ENCODE measurements around the gene ZFP36. TPM values are rescaled to one million over a fixed set of nuclear protein-coding genes. Genes with fewer than 3 reads are reported as not detected.
"Not testable (repeated sequence)": the region's sequence is repeated elsewhere in the genome, so short reads cannot be mapped to it uniquely, and the experiment has no call there.

Gene ZFP36
- total RNA-seq, 1 donor from 2014 or later: 0.41 TPM

GRCh38 chr19:39435499-39436349 lies 29.1 kb downstream of the ZFP36 start, which contains the start of gene RPS16:
RPS16 (minus strand) TSS chr19:39435949; CDS start chr19:39435895, 54 bp downstream.
- DNase-seq (ENCODE audit: low spot score in 2 of 2): peak; percentile 92 to 98
- no peak for FAIRE-seq

- FAIRE-seq (no peak), DNase-seq (ENCODE audit: low spot score in 2 of 2) (no peak)
Observed at GRCh38 chr19:39436350-39436716, 29.7 kb downstream of the ZFP36 start.

- DNase-seq (ENCODE audit: low spot score in 2 of 2): no peak
- FAIRE-seq: no peak
Observed at GRCh38 chr19:39438270-39438934, 31.8 kb downstream of the ZFP36 start.

- DNase-seq (ENCODE audit: low spot score in 2 of 2) (no peak), FAIRE-seq (no peak)
Observed at GRCh38 chr19:39444598-39445195, 38.0 kb downstream of the ZFP36 start.

DNA sequence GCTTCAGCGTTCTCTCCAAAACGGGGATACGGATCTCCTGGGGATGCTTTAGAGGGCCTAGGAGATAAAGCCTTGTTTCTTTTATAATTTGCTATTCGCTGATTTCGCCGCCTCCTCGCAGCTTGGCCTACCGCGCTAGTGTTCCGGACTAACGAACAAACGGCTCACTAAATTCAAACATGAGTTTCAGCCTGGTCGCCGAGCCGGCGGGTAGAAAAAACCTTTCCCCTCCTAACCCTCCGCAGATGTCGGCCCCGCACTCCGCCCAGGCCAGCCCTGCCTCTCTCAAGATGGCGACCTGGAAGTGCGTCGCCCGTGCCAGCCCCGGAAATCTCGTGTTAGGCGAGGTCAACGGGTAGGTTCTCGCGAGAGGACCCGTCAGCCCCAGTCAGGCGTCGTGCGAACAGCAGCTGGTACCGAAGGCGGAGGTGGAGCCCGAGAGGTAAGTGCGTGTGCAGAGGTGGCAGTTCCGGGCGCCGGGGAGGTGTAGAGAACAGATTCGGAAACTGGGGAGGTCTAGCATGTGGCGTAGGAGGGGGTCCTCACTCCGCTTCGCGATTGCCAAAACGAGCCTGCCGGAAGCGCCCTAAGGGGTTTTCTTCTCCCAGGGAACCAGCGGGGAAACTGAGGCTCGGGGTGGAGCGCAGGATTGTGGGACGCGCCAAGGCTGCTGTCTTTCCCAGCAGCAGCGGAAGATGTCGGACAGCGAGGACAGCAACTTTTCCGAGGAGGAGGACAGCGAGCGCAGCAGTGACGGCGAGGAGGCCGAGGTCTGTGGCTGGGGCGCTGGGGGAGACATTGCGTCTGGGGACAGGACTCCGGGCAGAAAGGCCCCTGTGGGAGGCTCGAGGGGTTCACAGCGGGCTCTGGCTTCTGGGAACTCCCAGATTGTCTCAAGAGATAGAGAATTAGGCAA lies 38.8 kb downstream of the ZFP36 start, which contains the start of gene SUPT5H:
Gene SUPT5H, plus strand, starts transcription at position 387 of the 916 bp plus-strand sequence. Its CDS starts 309 bp downstream, at position 696.
- FAIRE-seq (no peak), DNase-seq (ENCODE audit: low spot score in 2 of 2) (peak; percentile 81 to 98)

DNA sequence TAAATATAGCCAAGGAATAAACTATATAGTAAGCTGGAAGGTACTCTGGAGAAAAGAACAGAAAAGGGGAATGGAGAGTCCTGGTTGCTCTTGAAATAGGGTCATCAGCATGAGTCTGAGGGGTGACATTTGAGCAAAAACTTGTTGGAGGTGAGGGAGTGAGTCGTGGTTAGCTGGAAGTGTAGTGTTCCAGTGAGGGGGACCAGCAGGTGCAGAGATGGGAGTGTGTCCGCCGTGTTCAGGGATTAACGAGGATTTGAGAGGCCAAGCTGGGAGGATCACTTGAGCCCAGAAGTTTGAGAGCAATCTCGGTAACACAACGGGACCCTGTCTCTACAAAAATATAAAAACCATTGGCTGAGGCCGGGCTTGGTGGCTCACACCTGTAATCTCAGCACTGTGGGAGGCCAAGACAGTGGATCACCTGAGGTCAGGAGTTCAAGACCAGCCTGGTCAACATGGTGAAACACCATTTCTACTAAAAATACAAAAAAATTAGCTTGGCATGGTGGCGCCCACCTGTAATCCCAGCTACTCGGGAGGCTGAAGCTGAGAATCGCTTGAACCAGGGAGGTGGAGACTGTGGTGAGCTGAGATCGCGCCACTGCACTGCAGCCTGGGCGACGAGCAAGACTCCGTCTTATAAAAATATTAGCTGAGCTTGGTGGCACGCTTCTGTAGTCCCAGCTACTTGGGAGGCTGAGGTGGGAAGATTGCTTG lies 39.9 kb downstream of the ZFP36 start:
- DNase-seq (ENCODE audit: low spot score in 2 of 2) (no peak), FAIRE-seq (no peak)

DNA sequence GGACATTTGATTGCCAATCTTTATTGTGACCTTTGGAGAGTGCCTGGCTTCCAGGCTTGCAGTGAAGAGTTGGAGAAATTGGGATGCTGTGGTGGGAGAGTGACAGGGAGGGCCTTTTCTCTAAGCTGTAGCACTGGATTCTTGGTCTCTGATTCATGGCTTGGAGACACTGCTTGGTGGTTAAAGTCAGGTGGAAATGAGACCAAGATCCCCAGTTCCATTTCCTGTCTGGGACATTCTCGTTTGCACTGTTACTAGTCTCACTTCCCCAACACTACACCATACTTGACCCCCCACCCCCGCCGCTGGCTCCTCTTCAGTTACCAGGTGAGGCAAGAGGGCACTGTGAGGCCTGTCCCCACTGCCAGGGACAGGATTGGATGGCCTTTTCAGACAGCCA lies 41.6 kb downstream of the ZFP36 start:
- DNase-seq (ENCODE audit: low spot score in 2 of 2) (no peak), FAIRE-seq (no peak)

DNA sequence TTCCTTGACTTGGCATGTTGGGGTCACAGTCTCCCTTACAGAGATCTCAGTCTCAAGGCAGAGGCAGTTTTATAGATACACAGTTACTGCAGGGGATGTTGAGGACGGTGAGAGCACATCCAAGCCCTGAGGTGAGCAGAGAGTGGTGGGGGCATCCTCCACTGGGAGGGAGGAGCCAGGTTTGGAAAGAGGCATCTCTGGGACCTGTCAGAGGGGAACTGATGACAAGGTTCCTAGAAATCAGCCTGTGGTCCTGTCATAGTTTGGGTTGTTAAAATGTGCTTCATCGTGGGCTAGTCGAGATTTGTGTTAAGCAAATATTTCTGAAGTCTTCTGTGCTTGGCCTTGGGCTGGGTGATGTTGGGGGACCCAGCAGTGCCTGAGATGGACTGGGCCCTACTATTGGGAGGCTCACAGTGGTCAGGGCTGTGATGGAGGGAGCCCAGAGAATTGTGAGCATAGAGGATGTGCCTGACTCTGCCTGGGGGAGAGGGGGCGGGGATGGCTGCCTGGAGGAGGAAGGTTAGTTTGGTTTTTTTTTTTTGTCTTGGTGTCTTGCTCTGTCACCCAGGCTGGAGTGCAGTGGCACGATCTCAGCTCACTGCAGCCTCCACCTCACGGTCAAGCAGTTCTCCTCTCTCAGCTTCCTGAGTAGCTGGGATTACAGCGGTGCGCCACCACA lies 42.6 kb downstream of the ZFP36 start:
- FAIRE-seq: no peak
- DNase-seq (ENCODE audit: low spot score in 2 of 2): no peak

- not testable (repeated sequence) for DNase-seq (ENCODE audit: low spot score in 2 of 2); FAIRE-seq
Observed at GRCh38 chr19:39451257-39451656, 44.6 kb downstream of the ZFP36 start.

Small RNA genes within 50 kb of the gene (small RNA-seq; reads per million reads assigned to genes)
- gene MIR4530 (not detected), gene RN7SL566P (not detected)

Other genes with a start within 250 kb of the ZFP36 start
- not detected for gene NCCRP1, start 209.9 kb upstream of the ZFP36 start, total RNA-seq
- gene SYCN, start 202.6 kb upstream of the ZFP36 start, total RNA-seq: not detected
- gene IFNL3, start 161.8 kb upstream of the ZFP36 start, total RNA-seq: not detected
- gene IFNL4, start 158.0 kb upstream of the ZFP36 start, total RNA-seq: under 0.01 TPM
- gene IFNL2, start 138.5 kb upstream of the ZFP36 start, total RNA-seq: not detected
- gene IFNL1, start 110.4 kb upstream of the ZFP36 start, total RNA-seq: not detected
- 5.3 TPM for gene LRFN1, start 86.0 kb upstream of the ZFP36 start, total RNA-seq
- 2.9 TPM for gene GMFG, start 70.8 kb upstream of the ZFP36 start, total RNA-seq
- 13.0 TPM for gene SAMD4B, start 64.4 kb upstream of the ZFP36 start, total RNA-seq
- 36.7 TPM for gene PAF1, start 15.7 kb upstream of the ZFP36 start, total RNA-seq
- gene MED29, start 15.5 kb upstream of the ZFP36 start, total RNA-seq: 9.8 TPM
- 17.5 TPM for gene PLEKHG2, start 5.8 kb downstream of the ZFP36 start, total RNA-seq
- gene RPS16, start 29.1 kb downstream of the ZFP36 start, total RNA-seq: 59.1 TPM
- gene SUPT5H, start 38.7 kb downstream of the ZFP36 start, total RNA-seq: 59.5 TPM
- 43.2 TPM for gene TIMM50, start 74.0 kb downstream of the ZFP36 start, total RNA-seq
- 13.9 TPM for gene DLL3, start 92.1 kb downstream of the ZFP36 start, total RNA-seq
- gene SELENOV, start 108.3 kb downstream of the ZFP36 start, total RNA-seq: 0.41 TPM
- gene EID2B, start 126.0 kb downstream of the ZFP36 start, total RNA-seq: 24.1 TPM
- 22.4 TPM for gene EID2, start 133.3 kb downstream of the ZFP36 start, total RNA-seq
- gene LGALS13, start 195.7 kb downstream of the ZFP36 start, total RNA-seq: 0.82 TPM
- gene LGALS16, start 249.1 kb downstream of the ZFP36 start, total RNA-seq: not detected